Measurements from ENCODE around the gene ARHGAP8. TPM values are rescaled to one million over a fixed set of nuclear protein-coding genes. Genes with fewer than 3 reads are reported as not detected.

Gene ARHGAP8
- total and polyA plus RNA-seq, 2 donors (not counting 3 experiments of a cell fraction or from before 2014, with no cell fraction given): not detected

GRCh38 chr22:44704159-44705021 lies 48.0 kb upstream of the ARHGAP8 start:
- no peak overlapping the region for H3K4me3 ChIP-seq (replicated peaks in 1 of 3; ENCODE audit: insufficient read depth in 1 of 3, low read depth in 1 of 3, low read length in 3 of 3)
- H3K4me1 ChIP-seq (ENCODE audit: control insufficient read depth, extremely low read depth, insufficient read depth, low read length): peaks cover 7% of the 10 kb centered on the region
- H3K9me3 ChIP-seq (replicated peaks; ENCODE audit: control insufficient read depth, insufficient read depth, low read length): no peaks in the 10 kb centered on the region
- intact Hi-C loops (cut with micrococcal nuclease): no loop called here
- dilution Hi-C loops (cut with MboI; ENCODE audit: extremely low pct_ligation_motif_present, low sequenced_read_pairs): no loop called here
- ChIA-PET CTCF (interaction anchor here (1.1 to 1.5 kb wide), 2 partner anchors 9 to 19 kb away, joined by 3 read pairs; no protein-coding TSS in a partner anchor), POLR2A (no interaction called here)
- FAIRE-seq (no peak), DNase-seq (ENCODE audit: low read depth, low spot score) (no peak)
- no peaks in the 10 kb centered on the region for H3K79me2 ChIP-seq (ENCODE audit: control insufficient read depth, insufficient read depth, low read length)
- no peaks in the 10 kb centered on the region for H4K20me1 ChIP-seq (replicated peaks; ENCODE audit: control insufficient read depth, extremely low read depth, insufficient read depth, low read length)
- H3K27ac ChIP-seq (ENCODE audit: insufficient read depth, low read depth, low read length): no peak overlapping the region
- BruUV-seq (replicated peaks): no TSS peak
- H3K9ac ChIP-seq (replicated peaks; ENCODE audit: extremely low read depth, insufficient read depth, low read length): no peak overlapping the region
- H3K4me2 ChIP-seq (ENCODE audit: insufficient read depth, low read length): no peak overlapping the region
- no peak for TF ChIP-seq POLR2A (IDR thresholded peaks at IDR 0.05; ENCODE audit: low read depth, low read length)
- TF ChIP-seq MAX (IDR thresholded peaks at IDR 0.05; ENCODE audit: insufficient read depth, insufficient read length): no peak
- no peak for TF ChIP-seq JUN (IDR thresholded peaks at IDR 0.05; ENCODE audit: borderline replicate concordance, insufficient read depth, insufficient read length, low read depth)
- TF ChIP-seq GATA2 (IDR thresholded peaks at IDR 0.05; ENCODE audit: insufficient read depth, insufficient read length, low read depth, low read length): no peak
- TF ChIP-seq POLR2AphosphoS5 (IDR thresholded peaks at IDR 0.05; ENCODE audit: insufficient read depth, low read depth, low read length): no peak
- no peak for TF ChIP-seq MYC (IDR thresholded peaks at IDR 0.05; ENCODE audit: low read depth, low read length)
- no peak for TF ChIP-seq FOS (IDR thresholded peaks at IDR 0.05; ENCODE audit: borderline replicate concordance, insufficient read depth, low read length)
- TF ChIP-seq CTCF (IDR thresholded peaks at IDR 0.05; ENCODE audit: extremely low read depth in 1 of 2, insufficient read depth in 1 of 2, low read depth in 1 of 2, low read length in 2 of 2): no peak
- no peak for TF ChIP-seq EZH2 (IDR thresholded peaks at IDR 0.05; ENCODE audit: borderline replicate concordance, low read depth, low read length, severe bottlenecking)
- H3K9me1 ChIP-seq (replicated peaks; ENCODE audit: control insufficient read depth, extremely low read depth, insufficient read depth, low read length): no peaks in the 10 kb centered on the region
- peaks cover 6 to 11% of the 10 kb centered on the region in 2 experiments for H3K27me3 ChIP-seq (ENCODE audit: control insufficient read depth in 2 of 2, insufficient read depth in 2 of 2, low read length in 2 of 2)
- no peak overlapping the region for H2AFZ ChIP-seq (ENCODE audit: low read depth, low read length)
- H3K36me3 ChIP-seq (ENCODE audit: control insufficient read depth in 2 of 2, extremely low read depth in 1 of 2, insufficient read depth in 2 of 2, low read length in 2 of 2): no peaks in the 10 kb centered on the region
